GM12874 (cell line): ENCODE results near the gene FMNL1.

Experiments
- CTCF ChIP-seq: IDR thresholded peaks from 2 replicates; pipeline ENCODE4 v1.5.1; 2011; ENCODE audit warnings: low read depth, mild to moderate bottlenecking, control low read depth, low read length, moderate library complexity; ENCODE audit not compliant: insufficient read depth

FMNL1 gene

GRCh38 chr17:45218895-45219661 is 2.6 kb upstream of the FMNL1 start:
- peak; percentile 89 for TF ChIP-seq CTCF

GRCh38 chr17:45220079-45220478 is 1.6 kb upstream of the FMNL1 start:
- TF ChIP-seq CTCF: no peak

GRCh38 chr17:45222014-45222288 is 266 bp downstream of the FMNL1 start:
- no peak for TF ChIP-seq CTCF

GRCh38 chr17:45222289-45222995 is 757 bp downstream of the FMNL1 start:
- TF ChIP-seq CTCF: no peak

GRCh38 chr17:45222996-45223538 is 1.4 kb downstream of the FMNL1 start:
- TF ChIP-seq CTCF: no peak

GRCh38 chr17:45223539-45224528 is 2.1 kb downstream of the FMNL1 start:
- TF ChIP-seq CTCF: peak; percentile 37; the same call in 1 of the 2 replicates

- no peak for TF ChIP-seq CTCF
Observed at GRCh38 chr17:45224671-45225050, 3.0 kb downstream of the FMNL1 start.
